ENCODE measurements around the gene MAP3K4. TPM values are rescaled to one million over a fixed set of nuclear protein-coding genes. Genes with fewer than 3 reads are reported as not detected.
"Not testable (repeated sequence)": the region's sequence is repeated elsewhere in the genome, so short reads cannot be mapped to it uniquely, and the experiment has no call there.

MAP3K4 gene
- polyA plus RNA-seq, 1 donor from 2014 or later: 31.0 TPM

- no peaks in the 10 kb centered on the region for H3F3A ChIP-seq (ENCODE audit: insufficient read depth, low read length, poor library complexity, severe bottlenecking)
- H3K4me2 ChIP-seq (ENCODE audit: low read length): no peak overlapping the region
- no peak overlapping the region for H2AFZ ChIP-seq (ENCODE audit: low read depth, low read length)
- no peak overlapping the region for H3K27ac ChIP-seq (ENCODE audit: low read length)
- no peaks in the 10 kb centered on the region for H3K27me3 ChIP-seq (ENCODE audit: insufficient read depth, low read depth, low read length)
- no peak overlapping the region for H3K4me3 ChIP-seq (ENCODE audit: low read length)
- no peaks in the 10 kb centered on the region for H4K20me1 ChIP-seq (ENCODE audit: insufficient read depth)
- H3K9me2 ChIP-seq (ENCODE audit: insufficient read depth, low read length): no peaks in the 10 kb centered on the region
- no peak for TF ChIP-seq REST (IDR thresholded peaks at IDR 0.05; ENCODE audit: borderline replicate concordance)
- TF ChIP-seq MXI1 (conservative IDR thresholded peaks at IDR 0.05; ENCODE audit: poor library complexity, severe bottlenecking): no peak
- H3K9me3 ChIP-seq (ENCODE audit: low read length): peaks cover 6% of the 10 kb centered on the region
- no peaks in the 10 kb centered on the region for H3K79me2 ChIP-seq (replicated peaks; ENCODE audit: insufficient read depth, low read length)
- H3K9ac ChIP-seq (ENCODE audit: low read length): no peak overlapping the region
- H3K36me3 ChIP-seq (ENCODE audit: insufficient read depth, low read length): no peaks in the 10 kb centered on the region
Measured at GRCh38 chr6:160979061-160979708, 12.4 kb upstream of the MAP3K4 start.

GRCh38 chr6:160983377-160983948 is 8.1 kb upstream of the MAP3K4 start:
- not testable (repeated sequence) for H3K9me2 ChIP-seq (ENCODE audit: insufficient read depth, low read length); H3F3A ChIP-seq (ENCODE audit: insufficient read depth, low read length, poor library complexity, severe bottlenecking); H3K9me3 ChIP-seq (ENCODE audit: low read length); H3K27me3 ChIP-seq (ENCODE audit: insufficient read depth, low read depth, low read length); H4K20me1 ChIP-seq (ENCODE audit: insufficient read depth); H3K9ac ChIP-seq (ENCODE audit: low read length); H3K27ac ChIP-seq (ENCODE audit: low read length); H3K4me2 ChIP-seq (ENCODE audit: low read length); H3K79me2 ChIP-seq (replicated peaks; ENCODE audit: insufficient read depth, low read length); H2AFZ ChIP-seq (ENCODE audit: low read depth, low read length); H3K4me3 ChIP-seq (ENCODE audit: low read length); H3K36me3 ChIP-seq (ENCODE audit: insufficient read depth, low read length)

- Histone ChIP-seq H3K4me3 (ENCODE audit: low read length) (no peak overlapping the region), H3K27me3 (ENCODE audit: insufficient read depth, low read depth, low read length) (no peaks in the 10 kb centered on the region), H3K27ac (ENCODE audit: low read length) (no peak overlapping the region), H3K36me3 (ENCODE audit: insufficient read depth, low read length) (no peaks in the 10 kb centered on the region), H3K9ac (ENCODE audit: low read length) (no peak overlapping the region), H3F3A (ENCODE audit: insufficient read depth, low read length, poor library complexity, severe bottlenecking) (no peaks in the 10 kb centered on the region), H3K4me2 (ENCODE audit: low read length) (no peak overlapping the region), H2AFZ (ENCODE audit: low read depth, low read length) (no peak overlapping the region), H3K9me2 (ENCODE audit: insufficient read depth, low read length) (no peaks in the 10 kb centered on the region), H3K9me3 (ENCODE audit: low read length) (peaks cover 9% of the 10 kb centered on the region), H3K79me2 (replicated peaks; ENCODE audit: insufficient read depth, low read length) (no peaks in the 10 kb centered on the region), H4K20me1 (ENCODE audit: insufficient read depth) (no peaks in the 10 kb centered on the region)
- no peak for TF ChIP-seq RAD21 (conservative IDR thresholded peaks at IDR 0.05)
- TF ChIP-seq CTCF (IDR thresholded peaks at IDR 0.05; ENCODE audit: poor library complexity, severe bottlenecking): no peak
- no peak for TF ChIP-seq REST (IDR thresholded peaks at IDR 0.05; ENCODE audit: borderline replicate concordance)
- no peak for TF ChIP-seq SMC3 (conservative IDR thresholded peaks at IDR 0.05; ENCODE audit: poor library complexity)
- TF ChIP-seq EZH2 (IDR thresholded peaks at IDR 0.05; ENCODE audit: borderline replicate concordance, insufficient read depth, low read length, poor library complexity, severe bottlenecking): no peak
- no peak for TF ChIP-seq TAF1 (IDR thresholded peaks at IDR 0.05; ENCODE audit: low read depth)
- TF ChIP-seq POLR2AphosphoS5 (IDR thresholded peaks at IDR 0.05): no peak
- no peak for TF ChIP-seq MXI1 (conservative IDR thresholded peaks at IDR 0.05; ENCODE audit: poor library complexity, severe bottlenecking)
- no peak for TF ChIP-seq EP300 (conservative IDR thresholded peaks at IDR 0.05; ENCODE audit: poor library complexity, severe bottlenecking)
Measured at GRCh38 chr6:160986851-160987250, 4.7 kb upstream of the MAP3K4 start.
